Trophoblast cell (in vitro differentiated cells and primary cell): ENCODE results near the gene BTBD9.

ENCODE experiments used
- DNase-seq, 2 donors: peaks; one replicate each; pipeline ENCODE4 v3.0.0-alpha.2; 2016
- H2AFZ ChIP-seq: 2 replicates; pipeline ENCODE4 v1.6.1; 2013; ENCODE audit warnings: low read length, moderate library complexity, mild to moderate bottlenecking; ENCODE audit not compliant: insufficient read depth, poor library complexity
- H2AK5ac ChIP-seq: 2 replicates; pipeline ENCODE4 v1.6.1; 2013; ENCODE audit warnings: mild to moderate bottlenecking, low read length
- H2BK120ac ChIP-seq: 2 replicates; pipeline ENCODE4 v1.6.1; 2013; ENCODE audit warnings: low read length, mild to moderate bottlenecking, moderate library complexity; ENCODE audit not compliant: insufficient read depth, poor library complexity
- H2BK12ac ChIP-seq: 2 replicates; pipeline ENCODE4 v1.6.1; 2013; ENCODE audit warnings: mild to moderate bottlenecking, low read length, moderate library complexity
- H2BK5ac ChIP-seq: 2 replicates; pipeline ENCODE4 v1.6.1; 2013; ENCODE audit warnings: low read length, low read depth, moderate library complexity, mild to moderate bottlenecking; ENCODE audit not compliant: poor library complexity
- H3K14ac ChIP-seq: 2 replicates; pipeline ENCODE4 v1.6.1; 2013; ENCODE audit warnings: mild to moderate bottlenecking, low read length
- H3K18ac ChIP-seq: 2 replicates; pipeline ENCODE4 v1.6.1; 2013; ENCODE audit warnings: mild to moderate bottlenecking, low read length
- H3K23ac ChIP-seq: 2 replicates; pipeline ENCODE4 v1.6.1; 2013; ENCODE audit warnings: low read length
- H3K27ac ChIP-seq: 2 replicates; pipeline ENCODE4 v1.5.1; 2013; ENCODE audit warnings: low read depth, mild to moderate bottlenecking, inconsistent platforms, low read length, moderate library complexity
- H3K27me3 ChIP-seq: 2 replicates; pipeline ENCODE4 v1.6.1; 2013; ENCODE audit warnings: inconsistent platforms, mild to moderate bottlenecking, low read length, moderate library complexity; ENCODE audit not compliant: insufficient read depth
- H3K36me3 ChIP-seq, 2 experiments: 1 replicate in 1 of 2; 2 replicates in 1 of 2; pipeline ENCODE4 v1.6.1; 2013; ENCODE audit warnings: low read length in 2 of 2, mild to moderate bottlenecking in 2 of 2, moderate library complexity in 1 of 2; ENCODE audit not compliant: insufficient read depth in 2 of 2, control insufficient read depth in 1 of 2
- H3K4ac ChIP-seq: 2 replicates; pipeline ENCODE4 v1.6.1; 2013; ENCODE audit warnings: low read depth, mild to moderate bottlenecking, low read length, moderate library complexity
- H3K4me1 ChIP-seq, 2 experiments: 1 replicate in 1 of 2; 2 replicates in 1 of 2; pipeline ENCODE4 v1.6.1; 2013; ENCODE audit warnings: low read length in 2 of 2, mild to moderate bottlenecking in 2 of 2, moderate library complexity in 1 of 2; ENCODE audit not compliant: insufficient read depth in 2 of 2, control insufficient read depth in 1 of 2
- H3K4me2 ChIP-seq: 2 replicates; pipeline ENCODE4 v1.6.1; 2013; ENCODE audit warnings: inconsistent platforms, mild to moderate bottlenecking, low read length, moderate library complexity
- H3K4me3 ChIP-seq: 2 replicates; pipeline ENCODE4 v1.5.1; 2013; ENCODE audit warnings: mild to moderate bottlenecking, low read depth, low read length, inconsistent platforms
- H3K79me1 ChIP-seq: one replicate; pipeline ENCODE4 v1.6.1; 2013; ENCODE audit warnings: low read length
- H3K79me2 ChIP-seq: 2 replicates; pipeline ENCODE4 v1.6.1; 2013; ENCODE audit warnings: low read length, mild to moderate bottlenecking; ENCODE audit not compliant: control insufficient read depth, insufficient read depth, poor library complexity
- H3K9ac ChIP-seq: 2 replicates; pipeline ENCODE4 v1.6.1; 2013; ENCODE audit warnings: mild to moderate bottlenecking, low read length
- H3K9me3 ChIP-seq: 2 replicates; pipeline ENCODE4 v1.6.1; 2013; ENCODE audit warnings: low read depth, mild to moderate bottlenecking, control low read depth, inconsistent platforms, low read length; ENCODE audit not compliant: insufficient read depth
- H4K12ac ChIP-seq: 2 replicates; pipeline ENCODE4 v1.6.1; 2013; ENCODE audit warnings: low read depth, mild to moderate bottlenecking, low read length, moderate library complexity
- H4K8ac ChIP-seq: 2 replicates; pipeline ENCODE4 v1.6.1; 2013; ENCODE audit warnings: low read depth, mild to moderate bottlenecking, low read length, moderate library complexity
- H4K91ac ChIP-seq: one replicate; pipeline ENCODE4 v1.6.1; 2013; ENCODE audit warnings: low read depth, mild to moderate bottlenecking, low read length, moderate library complexity
- WGBS: extraction: QIAGEN DNeasy Blood & Tissue Kit; methylation state at CpG from one replicate; pipeline ENCODE4 v1.1.7; 2013; ENCODE audit warnings: missing lambda C conversion rate; ENCODE audit not compliant: insufficient read length, insufficient coverage; ENCODE audit errors: extremely low coverage; 5-methylcytosine and 5-hydroxymethylcytosine counted together

Gene BTBD9

DNA sequence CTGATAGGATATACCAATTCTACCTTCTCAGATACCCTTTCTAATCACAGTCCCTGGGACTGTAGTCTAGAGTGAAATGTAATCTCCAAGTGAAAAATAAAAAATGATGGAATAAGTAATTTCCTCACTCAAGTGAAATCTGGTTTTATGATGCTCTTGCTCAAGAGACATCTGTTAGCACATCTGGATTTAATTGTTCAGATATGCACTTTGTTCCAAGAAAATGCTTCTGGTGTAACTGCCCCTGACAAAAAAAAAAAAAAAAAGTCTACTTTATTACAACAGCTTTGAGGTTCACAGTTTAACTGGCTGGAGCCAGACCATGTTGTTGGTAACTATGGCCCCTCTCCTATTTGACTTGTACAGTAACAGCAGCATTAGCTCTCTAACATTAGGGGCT, 251.8 kb downstream of the BTBD9 start:
- H4K91ac ChIP-seq = no peak overlapping the region
- no peaks in the 10 kb centered on the region for H3K9me3 ChIP-seq
- H3K79me1 ChIP-seq = no peaks in the 10 kb centered on the region
- no peak overlapping the region for H2BK5ac ChIP-seq
- H3K4me2 ChIP-seq = no peak overlapping the region
- no peak overlapping the region for H3K9ac ChIP-seq
- H3K27me3 ChIP-seq = no peaks in the 10 kb centered on the region
- H3K23ac ChIP-seq = no peak overlapping the region
- H2BK12ac ChIP-seq = no peak overlapping the region
- H2AFZ ChIP-seq = no peak overlapping the region
- H3K4ac ChIP-seq = no peak overlapping the region
- H4K12ac ChIP-seq = no peak overlapping the region
- H3K27ac ChIP-seq = no peak overlapping the region
- H3K4me3 ChIP-seq = no peak overlapping the region
- H2AK5ac ChIP-seq = no peak overlapping the region
- no peak overlapping the region for H2BK120ac ChIP-seq
- DNase-seq = no peak
- H4K8ac ChIP-seq = no peak overlapping the region
- H3K79me2 ChIP-seq = no peaks in the 10 kb centered on the region
- H3K4me1 ChIP-seq = no peaks in the 10 kb centered on the region
- no peaks in the 10 kb centered on the region for H3K36me3 ChIP-seq
- H3K14ac ChIP-seq = no peak overlapping the region
- no peak overlapping the region for H3K18ac ChIP-seq

DNA sequence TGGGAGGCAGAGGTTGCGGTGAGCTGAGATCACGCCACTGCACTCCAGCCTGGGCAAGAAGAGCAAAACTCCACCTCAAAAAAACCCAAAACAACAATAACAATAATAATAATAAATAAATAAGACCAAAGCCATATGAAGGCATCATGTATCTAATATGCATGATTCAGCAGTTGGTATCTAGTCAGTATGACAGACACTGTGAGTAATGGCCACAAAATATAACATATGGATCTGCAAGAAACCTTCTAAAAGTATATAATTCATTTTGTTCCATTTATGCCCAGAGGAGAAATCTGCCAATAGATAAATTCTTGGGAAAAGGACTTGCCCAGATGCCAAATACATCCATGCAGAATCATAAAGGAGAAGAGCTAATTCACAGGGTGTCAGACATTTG, 252.3 kb downstream of the BTBD9 start:
- H2BK12ac ChIP-seq = no peak overlapping the region
- no peak overlapping the region for H3K9ac ChIP-seq
- H3K14ac ChIP-seq = no peak overlapping the region
- H4K91ac ChIP-seq = no peak overlapping the region
- no peak overlapping the region for H3K4me3 ChIP-seq
- no peak overlapping the region for H4K12ac ChIP-seq
- H2BK120ac ChIP-seq = no peak overlapping the region
- H3K79me2 ChIP-seq = no peaks in the 10 kb centered on the region
- H3K27me3 ChIP-seq = no peaks in the 10 kb centered on the region
- H3K18ac ChIP-seq = no peak overlapping the region
- no peak overlapping the region for H2AFZ ChIP-seq
- DNase-seq = no peak
- no peak overlapping the region for H4K8ac ChIP-seq
- H2AK5ac ChIP-seq = no peak overlapping the region
- no peaks in the 10 kb centered on the region for H3K79me1 ChIP-seq
- no peaks in the 10 kb centered on the region for H3K9me3 ChIP-seq
- no peak overlapping the region for H3K4me2 ChIP-seq
- no peak overlapping the region for H2BK5ac ChIP-seq
- H3K4ac ChIP-seq = no peak overlapping the region
- no peaks in the 10 kb centered on the region for H3K36me3 ChIP-seq
- no peak overlapping the region for H3K23ac ChIP-seq
- WGBS = no CpG with 5 or more reads among the region's 2 CpGs
- no peaks in the 10 kb centered on the region for H3K4me1 ChIP-seq
- no peak overlapping the region for H3K27ac ChIP-seq

DNA sequence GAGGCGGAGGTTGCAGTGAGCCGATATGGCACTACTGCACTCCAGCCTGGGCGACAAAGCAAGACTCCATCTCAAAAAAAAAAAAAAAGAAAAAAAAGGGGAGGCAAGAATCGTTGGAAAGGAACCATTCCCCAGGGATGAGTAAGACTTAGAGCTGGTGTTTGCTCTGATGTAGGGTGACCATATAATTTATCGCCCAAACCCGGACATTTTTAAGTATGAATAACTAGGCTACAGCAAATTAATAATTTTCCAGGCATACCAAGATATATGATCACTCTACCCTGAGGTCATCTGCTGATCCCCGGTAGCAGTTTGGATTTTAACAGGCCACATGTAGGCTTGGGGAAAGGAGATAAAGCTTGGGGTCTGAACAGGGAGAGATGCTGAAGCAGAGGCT, 260.9 kb downstream of the BTBD9 start:
- H4K8ac ChIP-seq = no peak overlapping the region
- no peak overlapping the region for H2BK5ac ChIP-seq
- H3K79me1 ChIP-seq = no peaks in the 10 kb centered on the region
- H3K36me3 ChIP-seq = no peaks in the 10 kb centered on the region
- H4K91ac ChIP-seq = no peak overlapping the region
- H3K18ac ChIP-seq = no peak overlapping the region
- H2BK12ac ChIP-seq = no peak overlapping the region
- no peak overlapping the region for H2AFZ ChIP-seq
- no peaks in the 10 kb centered on the region for H3K9me3 ChIP-seq
- H3K4me3 ChIP-seq = no peak overlapping the region
- no peaks in the 10 kb centered on the region for H3K27me3 ChIP-seq
- DNase-seq = no peak
- no peaks in the 10 kb centered on the region for H3K4me1 ChIP-seq
- H2BK120ac ChIP-seq = no peak overlapping the region
- no peak overlapping the region for H3K14ac ChIP-seq
- H3K79me2 ChIP-seq = no peaks in the 10 kb centered on the region
- H2AK5ac ChIP-seq = no peak overlapping the region
- H3K9ac ChIP-seq = no peak overlapping the region
- no peak overlapping the region for H3K4ac ChIP-seq
- no peak overlapping the region for H3K27ac ChIP-seq
- H3K23ac ChIP-seq = no peak overlapping the region
- no CpG with 5 or more reads among the region's 7 CpGs for WGBS
- no peak overlapping the region for H4K12ac ChIP-seq
- H3K4me2 ChIP-seq = no peak overlapping the region

DNA sequence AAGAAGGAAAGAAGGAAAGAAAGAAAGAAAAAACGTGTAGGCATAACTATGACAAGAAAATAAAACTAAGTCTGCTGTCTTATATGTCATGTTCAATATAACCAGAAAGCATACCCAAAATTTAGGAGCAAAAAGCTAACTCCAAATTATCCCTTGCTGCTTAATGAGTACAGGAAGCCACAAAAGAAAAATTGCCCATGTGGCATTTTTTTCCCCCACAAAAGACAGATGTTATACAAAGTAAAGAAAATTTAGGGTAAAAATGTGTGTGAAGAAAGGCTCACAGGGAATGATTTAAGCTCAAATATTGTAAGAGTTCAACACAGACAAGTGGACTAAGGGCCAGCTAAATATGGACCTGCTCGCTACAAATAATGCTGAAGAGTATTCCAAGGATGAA, 263.8 kb downstream of the BTBD9 start:
- H3K4me2 ChIP-seq = no peak overlapping the region
- H3K9me3 ChIP-seq = no peaks in the 10 kb centered on the region
- H3K23ac ChIP-seq = no peak overlapping the region
- no peak for DNase-seq
- no peak overlapping the region for H3K14ac ChIP-seq
- no peaks in the 10 kb centered on the region for H3K4me1 ChIP-seq
- H3K27ac ChIP-seq = no peak overlapping the region
- no peak overlapping the region for H2BK12ac ChIP-seq
- no peak overlapping the region for H2AFZ ChIP-seq
- no peak overlapping the region for H4K12ac ChIP-seq
- no peaks in the 10 kb centered on the region for H3K79me2 ChIP-seq
- H2AK5ac ChIP-seq = no peak overlapping the region
- no peak overlapping the region for H2BK5ac ChIP-seq
- no peak overlapping the region for H3K18ac ChIP-seq
- no peaks in the 10 kb centered on the region for H3K27me3 ChIP-seq
- no peak overlapping the region for H4K91ac ChIP-seq
- H4K8ac ChIP-seq = no peak overlapping the region
- no peaks in the 10 kb centered on the region for H3K79me1 ChIP-seq
- no CpG with 5 or more reads among the region's 2 CpGs for WGBS
- no peaks in the 10 kb centered on the region for H3K36me3 ChIP-seq
- no peak overlapping the region for H3K9ac ChIP-seq
- H2BK120ac ChIP-seq = no peak overlapping the region
- no peak overlapping the region for H3K4ac ChIP-seq
- H3K4me3 ChIP-seq = no peak overlapping the region

DNA sequence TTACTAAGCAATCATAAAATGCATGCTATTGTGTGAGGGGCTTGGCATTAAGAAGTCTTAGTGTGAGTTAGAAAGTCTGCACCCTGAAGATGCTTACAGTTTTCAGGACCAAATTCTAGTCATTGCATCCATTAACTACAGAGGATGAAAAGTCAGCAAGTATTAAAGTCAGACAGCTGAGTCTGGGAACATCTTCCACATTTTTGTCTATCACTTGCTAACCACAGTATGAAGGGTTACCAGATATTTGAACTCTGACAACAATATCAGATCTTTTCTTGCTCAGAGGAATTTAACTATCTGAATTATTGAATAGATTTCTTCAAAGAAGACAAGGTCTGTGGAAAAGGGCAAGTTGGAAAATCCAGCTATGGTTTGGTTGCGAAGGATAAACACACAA, 264.4 kb downstream of the BTBD9 start:
- Histone ChIP-seq H3K36me3 (no peaks in the 10 kb centered on the region), H2AFZ (no peak overlapping the region), H3K23ac (no peak overlapping the region), H2BK5ac (no peak overlapping the region), H3K9ac (no peak overlapping the region), H4K91ac (no peak overlapping the region), H3K79me2 (no peaks in the 10 kb centered on the region), H3K27me3 (no peaks in the 10 kb centered on the region), H2BK12ac (no peak overlapping the region), H2BK120ac (no peak overlapping the region), H3K9me3 (no peaks in the 10 kb centered on the region), H3K4ac (no peak overlapping the region), H3K14ac (no peak overlapping the region), H3K79me1 (no peaks in the 10 kb centered on the region), H3K27ac (no peak overlapping the region), H3K4me1 (no peaks in the 10 kb centered on the region), H2AK5ac (no peak overlapping the region), H3K18ac (no peak overlapping the region), H3K4me2 (no peak overlapping the region), H4K8ac (no peak overlapping the region), H3K4me3 (no peak overlapping the region), H4K12ac (no peak overlapping the region)
- WGBS = no CpG with 5 or more reads among the region's 1 CpG
- DNase-seq = no peak
